Sigmoid colon (tissue), 7 donors: ENCODE results near the gene CCNYL1. TPM values are rescaled to one million over a fixed set of nuclear protein-coding genes. Genes with fewer than 3 reads are reported as not detected.
A peak's percentile ranks its signal among the peaks of the same experiment; 100 is the strongest.
"Not testable (repeated sequence)": the region's sequence is repeated elsewhere in the genome, so short reads cannot be mapped to it uniquely, and the experiment has no call there.

Experiments used
- DNase-seq: peaks from one replicate; pipeline ENCODE4 v3.0.0-alpha.2; 2019
- H3K27ac ChIP-seq, 4 donors: fragments of 200-600 bp; sonication (generic); one replicate each; pipeline ENCODE4 v1.5.1; 2016 to 2019; ENCODE audit warnings: mild to moderate bottlenecking in 1 of 4
- H3K27me3 ChIP-seq, 3 donors: fragments of 200-600 bp; sonication (generic); one replicate each; pipeline ENCODE4 v1.5.1; 2019; ENCODE audit warnings: mild to moderate bottlenecking in 1 of 3
- H3K36me3 ChIP-seq, 4 donors: fragments of 200-600 bp; sonication (generic); one replicate each; pipeline ENCODE4 v1.5.1; 2016 to 2019
- H3K4me1 ChIP-seq, 4 donors: fragments of 200-600 bp; sonication (generic); one replicate each; pipeline ENCODE4 v1.5.1; 2017 to 2019
- H3K4me3 ChIP-seq, 4 donors: fragments of 200-600 bp; sonication (generic); one replicate each; pipeline ENCODE4 v1.5.1; 2017 to 2019; ENCODE audit warnings: mild to moderate bottlenecking in 2 of 4, moderate library complexity in 1 of 4
- H3K9me3 ChIP-seq, 4 donors: fragments of 200-600 bp in 3 of 4; sonication (generic) in 3 of 4; one replicate each; pipeline versions ENCODE4 v1.5.1 to v1.6.1; 2013 to 2019
- EP300 ChIP-seq, 4 donors: sonication (generic); formaldehyde crosslinking; IDR thresholded peaks; one replicate each; pipeline ENCODE4 v1.6.1; 2017; ENCODE audit warnings: antibody characterized with exemption in 4 of 4
- POLR2A ChIP-seq, 2 donors: fragments of 450-650 bp; IDR thresholded peaks; one replicate each; pipeline ENCODE4 v1.6.1; 2016; ENCODE audit warnings: antibody characterized with exemption in 2 of 2, mild to moderate bottlenecking in 2 of 2, moderate library complexity in 2 of 2
- POLR2AphosphoS5 ChIP-seq, 4 donors: sonication (generic); formaldehyde crosslinking; IDR thresholded peaks; one replicate each; pipeline ENCODE4 v1.6.1; 2017; ENCODE audit warnings: antibody characterized with exemption in 4 of 4
- WGBS, 2 donors: extraction: QIAGEN DNeasy Blood & Tissue Kit; methylation state at CpG; one replicate each; pipeline ENCODE4 v1.1.7; 2013; 5-methylcytosine and 5-hydroxymethylcytosine counted together
- intact Hi-C: fragments of 100-400 bp; cut with DNase I; formaldehyde crosslinking; loops from one replicate; pipeline ENCODE4 v1.15.1; 2023
- polyA plus RNA-seq, 3 donors: library from polyadenylated mRNA; stranded (reverse); fragments of 200-250 nt; gene quantifications; one replicate each; pipeline ENCODE4 v1.2.3, GENCODE V29; 2013
- total RNA-seq, 4 donors: library from RNA; depleted of rRNA; stranded (reverse); fragments of >200 nt; gene quantifications; one replicate each; pipeline ENCODE4 v1.1.0, GENCODE V29; 2016
- TF ChIP-seq, protein P1 (sequence below), 4 experiments: fragments of 450-650 bp in 3 of 4; fragments of 200-600 bp in 1 of 4; IDR thresholded peaks; one replicate each; pipeline ENCODE4 v1.5.1; 2016 to 2019; ENCODE audit warnings: antibody characterized with exemption in 4 of 4, mild to moderate bottlenecking in 3 of 4, moderate library complexity in 2 of 4
- donor health status: healthy with polysubstance abuse.
- donor health status: Bipolar disorder and iron deficiency.
- donor health status: healthy.

The CCNYL1 gene
- total and polyA plus RNA-seq, 7 donors, result 9.2 to 49.5 (median 17.8) TPM

DNA sequence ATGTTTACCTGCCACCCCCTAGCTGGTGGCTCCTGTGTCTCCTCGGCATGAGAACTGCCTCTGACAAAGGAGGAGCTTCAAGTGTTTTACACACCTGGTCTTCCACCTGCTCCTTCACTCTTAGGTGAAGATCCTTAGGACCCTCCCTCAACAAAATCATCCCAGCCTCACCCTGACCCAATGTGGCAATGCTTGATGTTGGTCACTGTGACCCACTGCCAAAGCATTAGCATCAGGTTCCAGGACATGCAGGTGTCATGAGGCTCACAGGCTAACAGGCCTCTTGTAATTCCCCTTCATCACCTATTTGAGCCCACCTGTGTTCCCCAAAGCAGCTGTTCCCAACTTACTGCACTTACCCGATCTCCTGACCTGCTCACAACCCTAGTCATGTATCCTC is 48.5 kb downstream of the CCNYL1 start:
- intact Hi-C loops, result no loop called here
- no peak for DNase-seq
- Histone ChIP-seq H3K4me3 (no peak overlapping the region), H3K4me1 (peaks cover 0 to 46% (median 21%) of the 10 kb centered on the region in 4 donors), H3K27me3 (no peaks in the 10 kb centered on the region), H3K36me3 (peaks cover 19 to 78% (median 23%) of the 10 kb centered on the region in 4 donors), H3K27ac (no peak overlapping the region), H3K9me3 (no peaks in the 10 kb centered on the region)
- 81 to 85% methylated on average over 2 of the region's 2 CpGs for WGBS, 2 donors
- TF ChIP-seq EP300 (IDR thresholded peaks at IDR 0.05) (no peak), POLR2AphosphoS5 (IDR thresholded peaks at IDR 0.05) (no peak), POLR2A (IDR thresholded peaks at IDR 0.05) (no peak)
- TF ChIP-seq, protein P1, sequence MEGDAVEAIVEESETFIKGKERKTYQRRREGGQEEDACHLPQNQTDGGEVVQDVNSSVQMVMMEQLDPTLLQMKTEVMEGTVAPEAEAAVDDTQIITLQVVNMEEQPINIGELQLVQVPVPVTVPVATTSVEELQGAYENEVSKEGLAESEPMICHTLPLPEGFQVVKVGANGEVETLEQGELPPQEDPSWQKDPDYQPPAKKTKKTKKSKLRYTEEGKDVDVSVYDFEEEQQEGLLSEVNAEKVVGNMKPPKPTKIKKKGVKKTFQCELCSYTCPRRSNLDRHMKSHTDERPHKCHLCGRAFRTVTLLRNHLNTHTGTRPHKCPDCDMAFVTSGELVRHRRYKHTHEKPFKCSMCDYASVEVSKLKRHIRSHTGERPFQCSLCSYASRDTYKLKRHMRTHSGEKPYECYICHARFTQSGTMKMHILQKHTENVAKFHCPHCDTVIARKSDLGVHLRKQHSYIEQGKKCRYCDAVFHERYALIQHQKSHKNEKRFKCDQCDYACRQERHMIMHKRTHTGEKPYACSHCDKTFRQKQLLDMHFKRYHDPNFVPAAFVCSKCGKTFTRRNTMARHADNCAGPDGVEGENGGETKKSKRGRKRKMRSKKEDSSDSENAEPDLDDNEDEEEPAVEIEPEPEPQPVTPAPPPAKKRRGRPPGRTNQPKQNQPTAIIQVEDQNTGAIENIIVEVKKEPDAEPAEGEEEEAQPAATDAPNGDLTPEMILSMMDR (IDR thresholded peaks at IDR 0.05), result no peak

DNA sequence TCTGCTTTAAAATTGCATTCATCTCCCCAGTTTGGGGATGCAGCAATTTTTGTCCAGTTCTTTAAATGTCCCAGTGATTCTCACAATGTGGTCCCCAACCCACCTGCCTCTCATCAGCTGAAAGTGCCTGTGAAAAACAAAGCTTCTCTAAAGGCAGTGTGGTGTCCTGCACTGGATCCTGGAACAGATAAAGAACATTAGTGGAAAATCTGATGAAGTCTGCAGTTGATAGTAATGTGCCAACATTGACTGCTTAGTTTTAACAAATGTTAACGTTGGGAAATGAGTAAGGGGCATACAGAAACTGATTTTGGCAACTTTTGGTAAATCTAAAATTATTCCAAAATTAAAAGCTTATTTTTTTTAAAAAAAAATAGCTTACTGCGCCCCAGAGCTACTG is 49.0 kb downstream of the CCNYL1 start:
- H3K4me1 ChIP-seq, result peaks cover 0 to 51% (median 26%) of the 10 kb centered on the region in 4 donors
- peaks cover 19 to 78% (median 20%) of the 10 kb centered on the region in 4 donors for H3K36me3 ChIP-seq
- TF ChIP-seq POLR2AphosphoS5 (IDR thresholded peaks at IDR 0.05), result no peak
- TF ChIP-seq, protein P1 (IDR thresholded peaks at IDR 0.05), result no peak
- no peak for TF ChIP-seq POLR2A (IDR thresholded peaks at IDR 0.05)
- TF ChIP-seq EP300 (IDR thresholded peaks at IDR 0.05), result no peak
- no peaks in the 10 kb centered on the region for H3K27me3 ChIP-seq
- no peak for DNase-seq
- intact Hi-C loops, result no loop called here
- no peaks in the 10 kb centered on the region for H3K9me3 ChIP-seq
- 67 to 85% methylated on average over 2 of the region's 2 CpGs for WGBS, 2 donors
- H3K4me3 ChIP-seq, result no peak overlapping the region
- H3K27ac ChIP-seq, result no peak overlapping the region

DNA sequence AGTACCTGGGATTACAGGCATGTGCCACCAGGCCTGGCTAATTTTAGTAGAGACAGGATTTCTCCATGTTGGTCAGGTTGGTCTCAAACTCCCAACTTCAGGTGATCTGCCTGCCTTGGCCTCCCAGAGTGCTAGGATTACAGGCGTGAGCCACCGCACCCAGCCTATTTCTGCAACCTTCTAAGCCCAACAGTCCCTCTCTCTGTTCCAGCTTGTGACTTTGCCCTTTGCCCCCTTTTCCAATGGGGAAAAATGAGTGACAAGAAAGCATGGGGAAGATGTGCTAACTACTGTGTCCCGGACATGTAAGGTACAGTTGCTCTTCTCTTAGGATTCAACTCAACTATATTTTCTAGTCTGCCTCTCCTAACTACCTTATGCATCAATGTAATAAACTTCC is 50.0 kb downstream of the CCNYL1 start:
- H3K36me3 ChIP-seq, result peaks cover 19 to 84% (median 23%) of the 10 kb centered on the region in 4 donors
- H3K4me3 ChIP-seq, H3K9me3 ChIP-seq, H3K27ac ChIP-seq, intact Hi-C loops, H3K27me3 ChIP-seq, DNase-seq: not testable (repeated sequence)
- peaks cover 0 to 61% (median 36%) of the 10 kb centered on the region in 4 donors for H3K4me1 ChIP-seq
- 50 to 95% methylated on average over 3 of the region's 3 CpGs for WGBS, 2 donors

DNA sequence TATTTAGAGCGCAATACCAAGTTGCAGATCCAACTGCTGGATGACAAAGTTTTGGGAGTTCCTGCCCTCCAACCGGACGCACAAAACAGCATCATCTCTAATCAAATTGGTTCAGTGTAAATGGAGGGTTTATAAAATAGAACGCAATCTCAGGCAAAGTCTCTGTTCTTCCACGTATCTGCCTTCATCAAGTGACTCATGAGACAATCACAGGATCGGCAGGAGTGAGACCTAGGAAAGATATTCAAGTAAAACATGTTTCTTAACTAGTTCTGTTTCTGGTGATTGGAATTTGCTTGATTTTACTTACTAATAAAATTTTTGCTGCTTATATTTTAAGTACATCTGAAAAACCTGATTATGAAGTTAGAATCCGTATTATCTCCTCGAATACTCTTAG is 50.7 kb downstream of the CCNYL1 start:
- no peak for DNase-seq
- intact Hi-C loops, result no loop called here
- 89 to 90% methylated on average over 8 of the region's 8 CpGs for WGBS, 2 donors
- Histone ChIP-seq H3K4me3 (no peak overlapping the region), H3K9me3 (no peaks in the 10 kb centered on the region), H3K36me3 (peaks cover 26 to 84% (median 28%) of the 10 kb centered on the region in 4 donors), H3K27ac (no peak overlapping the region), H3K27me3 (no peaks in the 10 kb centered on the region), H3K4me1 (peaks cover 0 to 68% (median 43%) of the 10 kb centered on the region in 4 donors)
- TF ChIP-seq, protein P1 (IDR thresholded peaks at IDR 0.05), result no peak
- TF ChIP-seq POLR2A (IDR thresholded peaks at IDR 0.05) (no peak), POLR2AphosphoS5 (IDR thresholded peaks at IDR 0.05) (no peak), EP300 (IDR thresholded peaks at IDR 0.05) (no peak)

DNA sequence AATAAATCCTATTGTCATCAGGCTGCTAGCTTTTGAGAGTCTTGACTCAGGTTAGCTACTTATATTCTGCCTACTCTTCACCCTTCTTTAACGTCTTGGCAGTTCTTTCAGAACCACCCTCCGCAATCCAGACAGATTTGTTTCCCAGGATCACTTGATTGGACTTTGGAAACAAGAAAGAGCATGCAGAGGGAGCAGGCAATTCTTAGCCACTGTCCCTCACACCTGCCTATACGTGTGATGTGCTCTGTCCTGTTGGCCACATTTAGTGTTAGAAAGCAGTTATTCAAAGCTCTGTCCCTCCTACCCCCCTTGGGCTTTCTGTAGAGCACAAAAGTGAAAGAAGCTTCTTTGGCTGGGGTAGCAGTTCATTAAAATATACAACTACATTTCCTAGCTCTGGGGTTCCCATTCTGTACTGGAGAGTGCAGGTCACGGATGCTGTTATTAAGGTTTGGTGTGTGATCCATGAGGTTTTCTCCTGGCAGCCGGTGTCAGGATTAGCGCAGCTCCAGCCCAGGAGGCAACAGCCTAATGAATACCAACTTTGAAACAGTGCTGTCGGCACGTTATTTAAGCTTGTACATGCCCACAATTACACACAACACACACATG is 52.0 kb downstream of the CCNYL1 start:
- peaks cover 0 to 81% (median 55%) of the 10 kb centered on the region in 4 donors for H3K4me1 ChIP-seq
- TF ChIP-seq POLR2AphosphoS5 (IDR thresholded peaks at IDR 0.05) (no peak), EP300 (IDR thresholded peaks at IDR 0.05) (no peak), POLR2A (IDR thresholded peaks at IDR 0.05) (no peak)
- TF ChIP-seq, protein P1 (IDR thresholded peaks at IDR 0.05), result no peak

More for the DNA sequence above, 52.0 kb downstream of the CCNYL1 start:
- H3K36me3 ChIP-seq, result peaks cover 30 to 89% (median 37%) of the 10 kb centered on the region in 4 donors
- no peaks in the 10 kb centered on the region for H3K9me3 ChIP-seq
- peak overlapping the region in 3 of 4 donors; percentile 1 to 98 (median 1) for H3K4me3 ChIP-seq
- DNase-seq, result no peak
- no peaks in the 10 kb centered on the region for H3K27me3 ChIP-seq
- intact Hi-C loops, result no loop called here
- H3K27ac ChIP-seq, result peak overlapping the region in 3 of 4 donors; percentile 0 to 34 (median 22)
- WGBS, 2 donors, result 22 to 75% methylated on average over 8 of the region's 8 CpGs
